ENCODE data around the gene JUND. TPM values are rescaled to one million over a fixed set of nuclear protein-coding genes. Genes with fewer than 3 reads are reported as not detected.

JUND gene
- total and polyA plus RNA-seq, 2 experiments from 2014 or later, result 40.0 to 181 TPM

GRCh38 chr19:18274219-18274780, 7.1 kb downstream of the JUND start, which contains the start of gene IQCN:
Gene IQCN, minus strand, starts transcription at chr19:18274452. Its CDS starts 4,974 bp downstream, at chr19:18269478.
- H3K4me3 ChIP-seq, result no peak within 1 kb of the TSS
- H3K9me2 ChIP-seq (ENCODE audit: insufficient read depth), result no peaks in the 10 kb centered on the region; the same call in 1 of the 2 replicates
- H3K36me3 ChIP-seq (ENCODE audit: insufficient read depth), result peaks cover 5% of the 10 kb centered on the region; the same call in 1 of the 2 replicates
- no peak within 1 kb of the TSS for H3K4me2 ChIP-seq
- H3K4me1 ChIP-seq (ENCODE audit: insufficient read depth), result peaks cover 22% of the 10 kb centered on the region; the same call in 1 of the 2 replicates
- Mint-ChIP-seq H3K4me1 (peaks cover 19% of the 10 kb centered on the region; the same call in 2 of the 3 replicates), H3K36me3 (ENCODE audit: low read depth) (peaks cover 18% of the 10 kb centered on the region), H3K27me3 (ENCODE audit: insufficient read depth, low read depth, poor library complexity) (peaks cover 11% of the 10 kb centered on the region), H3K9me3 (no peaks in the 10 kb centered on the region), H3K4me3 (no peak within 1 kb of the TSS), H3K27ac (no peak within 1 kb of the TSS)
- H3K27ac ChIP-seq (ENCODE audit: low read depth), result 0 out of 2 replicates have a peak within 1 kb of the TSS, but pooled peaks have one; percentile 63
- peaks cover 22% of the 10 kb centered on the region; the same call in 1 of the 2 replicates for H3F3A ChIP-seq (replicated peaks; ENCODE audit: low read depth)
- H3K27me3 ChIP-seq (ENCODE audit: insufficient read depth), result no peaks in the 10 kb centered on the region
- peaks cover 13% of the 10 kb centered on the region for H4K20me1 ChIP-seq (replicated peaks; ENCODE audit: insufficient read depth)
- ATAC-seq (peak; percentile 16), DNase-seq (ENCODE audit: low spot score) (peak; percentile 74)
- no peak for TF ChIP-seq CTCF (conservative IDR thresholded peaks at IDR 0.05; ENCODE audit: low read depth in 2 of 2)
- H3K79me2 ChIP-seq (replicated peaks; ENCODE audit: insufficient read depth), result peaks cover 30% of the 10 kb centered on the region
- no peak within 1 kb of the TSS for H2AFZ ChIP-seq

GRCh38 chr19:18273561-18274218, 7.7 kb downstream of the JUND start:
- Histone ChIP-seq H2AFZ (no peak overlapping the region), H3F3A (replicated peaks; ENCODE audit: low read depth) (peaks cover 16% of the 10 kb centered on the region; the same call in 1 of the 2 replicates), H3K4me2 (no peak overlapping the region), H3K4me1 (ENCODE audit: insufficient read depth) (peaks cover 16% of the 10 kb centered on the region; the same call in 1 of the 2 replicates), H3K4me3 (no peak overlapping the region), H4K20me1 (replicated peaks; ENCODE audit: insufficient read depth) (peaks cover 8% of the 10 kb centered on the region), H3K27me3 (ENCODE audit: insufficient read depth) (no peaks in the 10 kb centered on the region), H3K79me2 (replicated peaks; ENCODE audit: insufficient read depth) (peaks cover 23% of the 10 kb centered on the region), H3K36me3 (ENCODE audit: insufficient read depth) (peaks cover 1% of the 10 kb centered on the region; the same call in 1 of the 2 replicates), H3K27ac (ENCODE audit: low read depth) (no peak overlapping the region), H3K9me2 (ENCODE audit: insufficient read depth) (no peaks in the 10 kb centered on the region; the same call in 1 of the 2 replicates)
- Mint-ChIP-seq H3K4me3 (no peak overlapping the region), H3K36me3 (ENCODE audit: low read depth) (peaks cover 12% of the 10 kb centered on the region), H3K27me3 (ENCODE audit: insufficient read depth, low read depth, poor library complexity) (peaks cover 11% of the 10 kb centered on the region), H3K27ac (no peak overlapping the region), H3K9me3 (no peaks in the 10 kb centered on the region), H3K4me1 (peaks cover 14% of the 10 kb centered on the region; the same call in 2 of the 3 replicates)
- no peak for DNase-seq (ENCODE audit: low spot score)
- ATAC-seq, result no peak
- no peak for TF ChIP-seq POLR2AphosphoS5 (IDR thresholded peaks at IDR 0.05; ENCODE audit: low read depth)
- TF ChIP-seq REST (IDR thresholded peaks at IDR 0.05; ENCODE audit: unreplicated experiment), result no peak
- no peak for TF ChIP-seq CREB1 (CRISPR knock-in tag; IDR thresholded peaks at IDR 0.05; ENCODE audit: low read depth)
- TF ChIP-seq ZNF114 (CRISPR knock-in tag; IDR thresholded peaks at IDR 0.05), result no peak
- no peak for TF ChIP-seq EZH2phosphoT487 (IDR thresholded peaks at IDR 0.05; ENCODE audit: unreplicated experiment)
- TF ChIP-seq STAT1 (IDR thresholded peaks at IDR 0.05; ENCODE audit: unreplicated experiment), result no peak
- TF ChIP-seq ZNF462 (CRISPR knock-in tag; IDR thresholded peaks at IDR 0.05), result no peak
